GM12873 (cell line): ENCODE measurements around the gene ZRANB2.
A peak's percentile ranks its signal among the peaks of the same experiment; 100 is the strongest.

Experiments
- CTCF ChIP-seq: IDR thresholded peaks from 2 replicates; pipeline ENCODE4 v1.5.1; 2012; ENCODE audit warnings: low read depth, mild to moderate bottlenecking, moderate library complexity, low read length, control low read depth; ENCODE audit not compliant: insufficient read depth; ENCODE audit errors: missing control alignments

Gene ZRANB2

GRCh38 chr1:71068325-71069240, 12.3 kb downstream of the ZRANB2 start:
- TF ChIP-seq CTCF, result no peak

DNA sequence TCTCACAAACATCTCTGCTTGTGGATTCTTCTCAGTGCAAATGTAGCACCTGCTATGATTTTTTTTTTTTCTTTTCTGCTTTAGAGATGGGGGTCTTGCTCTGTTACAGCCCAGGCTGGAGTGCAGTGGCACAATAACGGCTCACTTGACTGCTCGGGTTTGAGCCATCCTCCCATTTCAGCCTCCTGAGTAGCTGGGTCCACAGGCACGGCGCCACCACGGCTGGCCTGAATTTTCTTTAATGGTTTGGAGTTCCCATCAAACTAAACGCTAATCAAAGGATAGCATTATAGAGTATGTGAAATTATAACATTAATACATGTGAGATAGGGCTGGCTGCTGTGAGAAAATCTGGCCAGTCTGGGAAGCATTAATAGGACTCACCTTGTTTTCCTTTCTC, 26.0 kb downstream of the ZRANB2 start:
- TF ChIP-seq CTCF, result no peak

DNA sequence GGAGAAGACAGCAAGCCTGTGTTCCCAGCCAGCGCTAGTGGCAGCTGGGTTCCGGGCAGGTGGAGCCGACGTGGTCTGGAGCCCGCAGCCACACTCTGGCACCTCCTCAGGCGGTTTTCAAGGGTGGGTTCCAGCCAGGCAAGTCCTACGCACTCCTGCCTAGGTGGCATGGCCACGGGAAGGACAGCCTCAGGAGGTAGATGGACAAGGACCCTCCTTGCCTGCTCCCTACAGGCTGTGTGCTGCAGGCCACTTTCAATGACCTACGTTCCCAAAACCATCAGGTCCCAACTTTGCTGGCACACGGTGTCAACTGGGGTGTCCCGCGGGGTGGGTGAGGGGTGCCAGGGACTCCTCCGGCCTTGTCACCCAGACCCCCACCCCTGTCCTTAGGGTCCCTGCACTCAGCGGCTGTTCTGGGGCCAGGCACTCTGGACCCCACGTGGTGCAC, 26.5 kb downstream of the ZRANB2 start:
- no peak for TF ChIP-seq CTCF

DNA sequence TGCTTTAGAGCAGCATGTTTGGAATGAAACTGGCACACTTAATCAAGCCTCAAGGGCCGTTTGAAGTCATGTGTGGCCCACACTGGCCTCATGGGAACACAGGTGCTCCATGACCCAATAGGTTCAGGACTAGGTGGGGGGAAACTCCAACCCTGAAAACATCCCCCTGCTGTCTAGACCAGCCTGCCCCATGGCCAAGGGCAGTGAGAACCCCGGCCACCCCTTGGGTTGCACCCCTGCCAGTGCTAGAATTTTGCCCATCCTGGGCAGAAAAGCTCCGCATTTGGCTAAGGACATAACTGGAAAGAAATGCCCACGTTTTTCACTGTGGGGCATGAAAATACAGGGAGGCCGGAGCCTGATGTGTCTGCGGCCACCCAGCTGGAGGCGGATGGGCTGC, 27.1 kb downstream of the ZRANB2 start:
- no peak for TF ChIP-seq CTCF

GRCh38 chr1:71053146-71053545, 27.7 kb downstream of the ZRANB2 start:
- TF ChIP-seq CTCF, result no peak

- peak; percentile 78 for TF ChIP-seq CTCF
Observed at GRCh38 chr1:71049951-71050598, 30.8 kb downstream of the ZRANB2 start.
